KOPT-K1 (cell line): ENCODE data around the gene REEP3.
"Not testable (repeated sequence)": the region's sequence is repeated elsewhere in the genome, so short reads cannot be mapped to it uniquely, and the experiment has no call there.

Experiments used
- H3K27ac ChIP-seq: fragments of 200-600 bp; sonication (generic); 2 replicates; pipeline ENCODE4 v1.5.1; 2016; ENCODE audit warnings: antibody characterized with exemption, mild to moderate bottlenecking, low read depth, low read length; ENCODE audit not compliant: poor library complexity, severe bottlenecking
- H3K36me3 ChIP-seq: fragments of 200-600 bp; sonication (generic); 2 replicates; pipeline ENCODE4 v1.5.1; 2017; ENCODE audit warnings: antibody characterized with exemption, mild to moderate bottlenecking, low read length, moderate library complexity; ENCODE audit not compliant: insufficient read depth
- H3K9me3 ChIP-seq: fragments of 200-600 bp; sonication (generic); 2 replicates; pipeline ENCODE4 v1.5.1; 2017; ENCODE audit warnings: antibody characterized with exemption, low read length, mild to moderate bottlenecking; ENCODE audit not compliant: insufficient read depth, poor library complexity, severe bottlenecking

Gene REEP3

DNA sequence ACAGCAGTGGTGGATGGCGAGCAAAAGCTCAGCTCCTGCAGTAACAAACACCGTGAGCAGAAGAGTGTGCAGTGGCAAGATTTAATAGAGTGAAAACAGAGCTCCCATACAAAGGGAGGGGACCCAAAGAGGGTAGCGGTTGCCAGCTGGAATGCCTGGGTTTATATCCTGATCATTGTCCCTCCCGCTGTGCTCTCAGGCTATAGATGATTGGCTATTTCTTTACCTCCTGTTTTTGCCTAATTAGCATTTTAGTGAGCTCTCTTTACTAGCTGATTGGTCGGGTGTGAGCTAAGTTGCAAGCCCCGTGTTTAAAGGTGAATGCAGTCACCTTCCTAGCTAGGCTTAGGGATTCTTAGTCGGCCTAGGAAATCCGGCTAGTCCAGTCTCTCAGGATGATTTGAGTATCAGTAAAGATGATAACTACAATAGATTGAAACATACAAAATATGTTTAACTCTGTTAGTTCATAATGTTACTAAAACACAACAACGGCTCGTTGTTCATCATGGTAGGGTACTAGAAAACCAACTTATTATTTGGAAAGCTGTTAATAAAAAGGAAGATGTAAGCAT is 143.9 kb downstream of the REEP3 start:
- not testable (repeated sequence) for H3K36me3 ChIP-seq, H3K9me3 ChIP-seq, H3K27ac ChIP-seq

DNA sequence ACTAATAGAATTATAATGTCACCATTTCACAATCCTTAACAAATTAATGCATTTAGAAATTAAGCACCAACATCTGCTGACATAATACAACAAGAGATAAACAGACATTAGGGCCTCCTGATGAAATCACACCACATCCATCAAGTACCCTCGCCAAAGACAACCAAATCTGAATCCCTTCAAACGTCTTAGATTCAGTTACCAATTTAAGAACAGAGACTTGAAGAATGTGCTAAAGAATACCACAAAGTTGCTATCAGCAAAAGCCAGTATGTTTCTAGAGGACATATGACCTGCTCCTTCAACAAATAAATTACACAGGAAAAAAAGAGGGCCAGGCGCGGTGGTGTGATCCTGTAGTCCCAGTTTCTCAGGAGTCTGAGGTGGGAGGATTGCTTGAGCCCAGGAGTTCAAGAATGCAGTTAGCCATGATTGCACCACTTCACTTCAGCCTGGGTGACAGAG is 144.5 kb downstream of the REEP3 start:
- Histone ChIP-seq H3K36me3 (no peaks in the 10 kb centered on the region), H3K9me3 (no peaks in the 10 kb centered on the region), H3K27ac (no peak overlapping the region)

DNA sequence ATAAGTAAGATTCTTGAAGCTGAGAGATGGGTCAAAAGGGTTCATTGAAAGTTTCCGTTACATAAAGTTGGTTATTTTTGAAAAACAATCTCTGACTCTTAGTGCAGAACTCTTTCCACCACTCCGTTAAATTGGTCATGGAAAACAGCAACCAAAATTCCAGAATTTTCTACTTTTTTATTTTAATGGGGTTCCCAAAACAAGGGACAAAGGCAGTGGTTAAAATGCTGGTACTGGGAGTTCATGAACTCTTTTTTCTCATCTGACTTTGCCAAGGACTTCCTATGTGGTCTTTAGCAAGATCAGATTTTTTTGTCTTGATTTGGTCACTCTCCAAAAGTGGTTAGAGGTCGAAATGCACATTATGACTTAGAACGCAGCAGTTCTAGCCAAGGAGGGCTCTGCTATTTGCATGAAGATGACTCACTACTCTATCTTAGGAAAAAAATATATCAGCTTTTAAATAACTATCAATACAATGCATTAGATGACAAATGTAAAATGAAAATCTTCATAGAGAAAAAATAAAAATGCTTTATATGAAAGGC is 145.7 kb downstream of the REEP3 start:
- no peak overlapping the region for H3K27ac ChIP-seq
- H3K9me3 ChIP-seq = no peaks in the 10 kb centered on the region
- no peaks in the 10 kb centered on the region for H3K36me3 ChIP-seq

DNA sequence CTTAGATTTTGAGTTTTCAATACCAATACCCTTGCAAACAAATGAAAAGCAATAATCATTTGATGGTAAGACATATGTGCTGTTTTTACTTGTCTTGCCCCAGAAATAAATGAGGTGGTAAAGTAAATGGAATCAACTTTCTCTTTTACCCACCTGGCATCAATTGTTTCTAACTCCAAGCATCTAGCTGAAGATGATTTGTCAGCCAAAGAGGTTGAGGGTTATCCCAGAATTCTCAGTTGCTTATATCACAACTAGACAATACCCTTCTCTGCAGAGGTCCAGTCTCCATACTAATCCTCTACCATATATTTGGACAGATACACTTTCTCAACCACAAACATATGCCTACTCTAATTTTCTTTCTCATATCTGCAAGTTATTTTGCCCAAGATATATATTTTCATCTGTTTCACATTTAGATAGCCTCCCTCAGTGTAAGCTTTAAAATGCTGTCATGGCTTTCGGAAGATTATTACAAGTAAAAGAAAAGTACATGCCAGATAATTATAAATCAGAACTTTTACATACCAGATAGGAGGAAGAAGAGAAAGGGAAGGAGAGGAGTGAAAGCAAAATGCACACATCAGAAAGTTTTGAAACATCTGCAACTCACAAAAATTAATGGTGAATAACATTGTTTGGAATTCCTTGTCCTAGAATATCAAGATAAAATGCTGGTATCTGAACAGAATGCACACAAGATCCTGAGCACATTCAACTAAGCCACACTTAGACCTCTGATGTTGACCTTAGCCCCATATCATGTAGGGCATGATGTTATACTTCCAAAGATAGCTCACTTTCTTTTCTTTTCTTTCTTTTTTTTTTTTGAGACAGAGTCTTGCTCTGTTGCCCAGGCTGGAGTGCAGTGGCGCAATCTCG is 146.6 kb downstream of the REEP3 start:
- H3K27ac ChIP-seq = no peak overlapping the region
- H3K36me3 ChIP-seq = no peaks in the 10 kb centered on the region
- H3K9me3 ChIP-seq = no peaks in the 10 kb centered on the region

DNA sequence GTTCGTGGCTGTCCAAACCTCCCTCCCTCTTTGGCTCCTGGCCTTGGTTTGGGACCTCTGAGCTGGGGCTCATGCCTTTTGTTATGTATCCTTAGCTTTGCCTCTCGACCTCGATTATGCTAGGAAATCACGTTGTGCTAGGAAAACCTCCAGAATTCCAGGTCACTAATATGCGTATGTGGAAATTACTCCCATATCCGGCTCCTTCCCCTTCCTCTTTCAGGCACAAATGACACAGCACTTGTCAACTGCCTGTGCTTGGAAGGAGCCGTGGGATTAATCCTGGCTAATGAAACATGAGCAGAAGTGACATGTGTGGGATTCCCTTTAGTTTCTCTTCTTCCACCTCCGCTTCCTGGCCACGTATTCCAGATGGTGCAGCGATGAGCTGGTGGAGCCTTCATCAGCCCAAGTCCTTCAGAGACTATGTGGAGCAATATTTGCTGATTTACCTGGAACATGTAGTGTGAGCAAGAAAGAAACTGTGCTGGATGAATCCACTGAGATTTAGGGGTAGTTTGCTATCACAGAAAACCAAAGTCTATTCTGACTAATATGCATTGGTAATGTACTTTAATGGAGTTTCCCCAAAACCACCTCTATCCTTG is 149.2 kb downstream of the REEP3 start:
- Histone ChIP-seq H3K9me3 (no peaks in the 10 kb centered on the region), H3K36me3 (no peaks in the 10 kb centered on the region), H3K27ac (no peak overlapping the region)

DNA sequence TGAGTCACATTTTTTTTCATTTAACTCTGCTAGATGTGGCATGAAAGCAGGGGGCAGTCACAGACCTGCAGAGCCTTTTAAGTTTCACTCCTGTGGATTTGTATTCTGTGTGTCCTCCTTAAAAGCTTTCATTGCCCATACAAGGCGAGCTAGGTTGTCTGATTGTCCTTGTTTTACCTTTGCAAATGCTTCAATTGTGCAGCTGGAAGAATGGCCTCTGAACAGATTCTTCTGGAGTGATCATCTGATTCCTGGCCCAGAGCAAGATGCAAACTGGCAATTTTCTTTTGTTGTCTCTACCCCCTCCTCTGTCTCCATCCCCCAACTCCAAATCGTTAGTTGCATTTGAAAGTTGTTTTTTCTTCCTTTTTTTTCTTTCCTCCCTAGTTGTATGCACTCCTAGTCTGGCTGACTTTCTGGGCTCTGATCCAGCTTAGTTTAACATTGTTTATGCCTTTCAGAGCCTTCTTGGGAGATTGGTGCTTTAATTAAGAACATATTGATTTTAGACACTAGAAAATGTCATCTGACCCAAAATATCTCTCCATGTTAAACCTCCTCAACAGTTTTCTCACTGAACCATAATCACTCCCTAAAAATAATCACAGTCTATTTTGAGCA is 150.2 kb downstream of the REEP3 start:
- Histone ChIP-seq H3K9me3 (no peaks in the 10 kb centered on the region), H3K36me3 (no peaks in the 10 kb centered on the region), H3K27ac (no peak overlapping the region)

DNA sequence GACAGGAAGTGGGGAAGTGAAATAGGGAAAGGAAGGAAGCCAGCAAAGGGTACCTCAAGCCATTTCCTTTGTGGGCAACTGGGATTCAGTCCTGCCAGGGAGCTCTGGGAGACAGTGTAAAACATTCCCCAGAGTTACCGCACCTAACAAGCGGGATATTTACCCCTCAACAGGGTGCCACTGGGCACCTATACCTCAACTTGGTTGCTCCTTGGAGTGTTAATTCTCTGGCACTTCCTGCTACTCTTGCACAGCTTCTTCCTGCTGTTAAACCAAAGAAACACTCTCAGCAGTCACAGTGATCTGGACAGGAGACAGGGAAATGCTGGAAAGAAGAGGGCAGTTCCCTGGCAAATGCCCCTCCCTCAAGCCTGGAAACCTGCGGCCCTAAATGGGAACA is 151.3 kb downstream of the REEP3 start:
- Histone ChIP-seq H3K9me3 (no peaks in the 10 kb centered on the region), H3K36me3 (no peaks in the 10 kb centered on the region), H3K27ac (no peak overlapping the region)

DNA sequence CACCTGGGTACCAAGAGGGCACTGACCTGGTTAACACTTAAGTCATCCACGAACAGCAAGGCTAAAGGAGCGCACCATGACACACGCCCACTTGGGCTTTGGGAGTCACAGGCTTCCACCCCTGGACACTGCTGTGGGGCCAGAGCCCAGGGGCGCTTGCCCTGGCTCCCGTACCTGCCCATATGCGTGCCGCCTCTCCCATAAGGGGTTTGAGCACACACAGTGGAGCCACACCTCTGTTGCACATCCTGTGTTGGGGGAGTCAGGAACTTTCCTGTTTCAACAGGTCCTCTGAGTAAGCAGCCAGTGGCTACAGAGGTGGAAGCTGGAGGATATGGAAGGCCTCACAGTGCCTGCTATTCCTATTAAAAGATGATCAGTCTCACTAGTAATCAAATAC is 152.0 kb downstream of the REEP3 start:
- H3K36me3 ChIP-seq = no peaks in the 10 kb centered on the region
- no peak overlapping the region for H3K27ac ChIP-seq
- H3K9me3 ChIP-seq = no peaks in the 10 kb centered on the region

DNA sequence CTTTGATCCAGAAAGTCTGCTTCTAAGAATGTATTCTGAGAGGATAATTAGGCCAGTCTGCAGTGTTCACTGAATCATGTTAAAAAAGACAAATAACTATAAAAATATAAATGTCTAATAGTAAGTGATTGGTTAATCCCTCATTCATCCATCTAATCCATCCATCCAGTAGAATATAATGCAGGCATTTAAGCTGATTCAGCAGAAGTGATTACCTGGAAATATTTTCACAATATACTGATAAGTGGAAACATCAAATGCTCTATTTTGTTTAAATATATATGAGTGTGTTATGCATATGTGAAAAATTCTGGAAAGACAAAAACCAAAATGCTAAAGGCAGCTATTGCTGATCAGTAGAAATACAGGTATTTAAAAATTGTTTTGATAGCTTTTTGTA is 152.6 kb downstream of the REEP3 start:
- Histone ChIP-seq H3K9me3 (no peaks in the 10 kb centered on the region), H3K27ac (no peak overlapping the region), H3K36me3 (no peaks in the 10 kb centered on the region)
